Mesenchymal stem cell (in vitro differentiated cells and primary cell): ENCODE results near the gene TSPAN10.

ENCODE experiments used
- small RNA-seq: library from polyadenylated mRNA; stranded (forward); fragments of <200 nt; extraction: miRNeasy Mini kit (QIAGEN cat#:217004); gene quantifications from one replicate; pipeline ENCODE3, GENCODE V24; 2013; ENCODE audit warnings: low read depth

Gene TSPAN10

Small RNA genes lying within 50 kb of the gene (small RNA-seq; reads per million reads assigned to genes)
- 1.2 reads per million for gene MIR6786
